ENCODE data around the gene RORB.

Gene RORB

GRCh38 chr9:74503666-74504065, 6.5 kb downstream of the RORB start:
- TF ChIP-seq, protein P1, sequence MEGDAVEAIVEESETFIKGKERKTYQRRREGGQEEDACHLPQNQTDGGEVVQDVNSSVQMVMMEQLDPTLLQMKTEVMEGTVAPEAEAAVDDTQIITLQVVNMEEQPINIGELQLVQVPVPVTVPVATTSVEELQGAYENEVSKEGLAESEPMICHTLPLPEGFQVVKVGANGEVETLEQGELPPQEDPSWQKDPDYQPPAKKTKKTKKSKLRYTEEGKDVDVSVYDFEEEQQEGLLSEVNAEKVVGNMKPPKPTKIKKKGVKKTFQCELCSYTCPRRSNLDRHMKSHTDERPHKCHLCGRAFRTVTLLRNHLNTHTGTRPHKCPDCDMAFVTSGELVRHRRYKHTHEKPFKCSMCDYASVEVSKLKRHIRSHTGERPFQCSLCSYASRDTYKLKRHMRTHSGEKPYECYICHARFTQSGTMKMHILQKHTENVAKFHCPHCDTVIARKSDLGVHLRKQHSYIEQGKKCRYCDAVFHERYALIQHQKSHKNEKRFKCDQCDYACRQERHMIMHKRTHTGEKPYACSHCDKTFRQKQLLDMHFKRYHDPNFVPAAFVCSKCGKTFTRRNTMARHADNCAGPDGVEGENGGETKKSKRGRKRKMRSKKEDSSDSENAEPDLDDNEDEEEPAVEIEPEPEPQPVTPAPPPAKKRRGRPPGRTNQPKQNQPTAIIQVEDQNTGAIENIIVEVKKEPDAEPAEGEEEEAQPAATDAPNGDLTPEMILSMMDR (IDR thresholded peaks at IDR 0.05; ENCODE audit: control extremely low read depth, extremely low read depth, low read depth, missing control alignments) = no peak
- POLR2A ChIA-PET = no interaction called here
- DNase-seq (ENCODE audit: extremely low spot score) = no peak
- CTCF ChIA-PET = no interaction called here

GRCh38 chr9:74511333-74511732, 14.2 kb downstream of the RORB start:
- TF ChIP-seq, protein P1 (IDR thresholded peaks at IDR 0.05; ENCODE audit: control extremely low read depth, extremely low read depth, low read depth, missing control alignments) = no peak
- DNase-seq (ENCODE audit: extremely low spot score) = no peak
- ChIA-PET CTCF (no interaction called here), POLR2A (no interaction called here)

- CTCF ChIA-PET = no interaction called here
- DNase-seq (ENCODE audit: extremely low spot score) = no peak
- TF ChIP-seq, protein P1 (IDR thresholded peaks at IDR 0.05; ENCODE audit: control extremely low read depth, extremely low read depth, low read depth, missing control alignments) = no peak
- POLR2A ChIA-PET = no interaction called here
These were observed 15.3 kb downstream of the RORB start for GRCh38 chr9:74512416-74512815.

DNA sequence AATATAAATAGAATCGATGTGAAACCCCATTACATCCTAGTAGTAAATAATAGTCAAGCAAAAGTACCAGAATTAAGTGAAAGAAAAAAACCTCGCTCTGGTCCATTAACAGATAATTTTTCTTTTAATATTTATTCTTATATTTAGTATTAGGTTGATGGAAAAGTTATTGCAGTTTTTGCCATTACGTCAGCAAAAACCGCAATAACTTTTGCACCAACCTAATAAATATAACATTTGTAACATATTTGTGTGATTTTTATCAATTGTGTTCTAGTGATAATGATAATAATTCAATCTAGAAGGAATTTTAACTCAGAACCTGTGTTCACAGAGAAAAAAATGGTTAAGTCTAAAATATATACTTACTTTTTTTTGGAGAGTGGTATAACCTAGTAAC, 16.1 kb downstream of the RORB start:
- ChIA-PET CTCF (no interaction called here), POLR2A (no interaction called here)
- DNase-seq (ENCODE audit: extremely low spot score) = no peak
- TF ChIP-seq, protein P1 (IDR thresholded peaks at IDR 0.05; ENCODE audit: control extremely low read depth, extremely low read depth, low read depth, missing control alignments) = no peak

GRCh38 chr9:74517188-74517587, 20.1 kb downstream of the RORB start:
- POLR2A ChIA-PET = no interaction called here
- CTCF ChIA-PET = no interaction called here
- DNase-seq (ENCODE audit: extremely low spot score) = no peak
- TF ChIP-seq, protein P1 (IDR thresholded peaks at IDR 0.05; ENCODE audit: control extremely low read depth, extremely low read depth, low read depth, missing control alignments) = no peak

- TF ChIP-seq, protein P1 (IDR thresholded peaks at IDR 0.05; ENCODE audit: control extremely low read depth, extremely low read depth, low read depth, missing control alignments) = no peak
- DNase-seq (ENCODE audit: extremely low spot score) = no peak
- POLR2A ChIA-PET = no interaction called here
- CTCF ChIA-PET = interaction anchor here (1.4 to 1.9 kb wide), 3 partner anchors 9 to 14 kb away, joined by 5 to 6 read pairs (median 5); no protein-coding TSS in a partner anchor
These were observed 22.3 kb downstream of the RORB start for GRCh38 chr9:74519419-74519818.

GRCh38 chr9:74521009-74521408, 23.9 kb downstream of the RORB start:
- DNase-seq (ENCODE audit: extremely low spot score) = no peak
- TF ChIP-seq, protein P1 (IDR thresholded peaks at IDR 0.05; ENCODE audit: control extremely low read depth, extremely low read depth, low read depth, missing control alignments) = no peak
- CTCF ChIA-PET = interaction anchor here (1.0 to 1.9 kb wide), 2 partner anchors 8 to 51 kb away, joined by 3 to 6 read pairs; no protein-coding TSS in a partner anchor
- POLR2A ChIA-PET = no interaction called here
